Ovary (tissue), 9 donors: ENCODE measurements around the gene HLCS. TPM values are rescaled to one million over a fixed set of nuclear protein-coding genes. Genes with fewer than 3 reads are reported as not detected.

Source experiments
- DNase-seq, 5 donors: peaks; one replicate each; pipeline ENCODE4 v3.0.0-alpha.2; 2019 to 2020
- H3K27ac ChIP-seq, 2 donors: fragments of 200-600 bp; one replicate each; pipeline versions ENCODE4 v1.5.1 to v1.8.0; 2019 to 2022
- H3K27me3 ChIP-seq: fragments of 200-600 bp; one replicate; pipeline ENCODE4 v1.8.0; 2022
- H3K36me3 ChIP-seq: fragments of 200-600 bp; sonication (generic); one replicate; pipeline ENCODE4 v1.5.1; 2019
- H3K4me1 ChIP-seq: one replicate; pipeline ENCODE4 v1.8.1; 2013; ENCODE audit warnings: mild to moderate bottlenecking, moderate library complexity; ENCODE audit not compliant: insufficient read depth
- H3K4me3 ChIP-seq: fragments of 200-600 bp; sonication (generic); one replicate; pipeline ENCODE4 v1.5.1; 2017
- H3K9me3 ChIP-seq, 2 donors: fragments of 200-600 bp in 1 of 2; sonication (generic) in 1 of 2; one replicate each; pipeline versions ENCODE4 v1.5.1 to v1.8.1; 2013 to 2019; ENCODE audit warnings: mild to moderate bottlenecking in 1 of 2, moderate library complexity in 1 of 2
- EP300 ChIP-seq: sonication (generic); formaldehyde crosslinking; IDR thresholded peaks from one replicate; pipeline ENCODE4 v1.6.1; 2017; ENCODE audit warnings: antibody characterized with exemption
- POLR2A ChIP-seq: fragments of 450-650 bp; IDR thresholded peaks from one replicate; pipeline ENCODE4 v1.6.1; 2017; ENCODE audit warnings: antibody characterized with exemption, mild to moderate bottlenecking, moderate library complexity
- WGBS, 3 donors: extraction: QIAGEN DNeasy Blood & Tissue Kit in 1 of 3; methylation state at CpG; one replicate each; pipeline versions ENCODE4 v1.1.5 to v1.1.7; 2013 to 2017; 5-methylcytosine and 5-hydroxymethylcytosine counted together
- intact Hi-C, 4 donors: fragments of 100-400 bp; cut with DNase I; formaldehyde crosslinking; loops; one replicate each; pipeline versions ENCODE4 v1.11.0 to v1.15.1; 2022 to 2023
- polyA plus RNA-seq, 2 donors: library from polyadenylated mRNA; stranded (reverse); fragments of 200-250 nt in 1 of 2; fragments of 350-450 nt in 1 of 2; fragmentation: Illumina TruSeq in 1 of 2; extraction: RNeasy Lipid Tissue Mini Kit (QIAGEN cat#74804) in 1 of 2; gene quantifications; one replicate each; pipeline ENCODE4 v1.2.3, GENCODE V29; 2013 to 2014
- total RNA-seq, 7 donors: library from RNA; depleted of rRNA in 2 of 7; stranded (reverse); fragments of >200 nt in 2 of 7; fragmentation: NEBNext Ultra II Directional in 3 of 7; extraction: Animal tissue kit (Norgen Biotek cat#: 25700) in 3 of 7; gene quantifications; one replicate each; pipeline versions ENCODE4 v1.1.0 to v1.2.4, GENCODE V29; 2016 to 2023
- TF ChIP-seq, protein P1 (sequence below), 3 donors: fragments of 450-650 bp in 2 of 3; fragments of 200-600 bp in 1 of 3; IDR thresholded peaks; one replicate each; pipeline versions ENCODE4 v1.5.1 to v1.8.0; 2016 to 2022; ENCODE audit warnings: antibody characterized with exemption in 3 of 3, mild to moderate bottlenecking in 1 of 3
- donor health status: DM: no; HTN: no; CAD: no; lungs with moderate emphysema.
- donor health status: DM: no; HTN: no; CAD: no.
- donor health status: Bipolar disorder and iron deficiency.
- donor health status: DM: yes; HTN: yes; CAD: no.
- donor health status: DM: no; HTN: no; CAD: no.
- donor health status: DM: yes; HTN: yes; CAD: no.

HLCS gene
- total and polyA plus RNA-seq, 9 donors = 4.0 to 20.3 (median 12.4) TPM

- TF ChIP-seq EP300 = no peak
- DNase-seq = no peak
- H3K4me3 ChIP-seq = no peak overlapping the region
- WGBS, 3 donors = 61 to 74% (median 62%) methylated on average over 3 of the region's 3 CpGs
- intact Hi-C loops = loop anchor here in 1 of 4 donors (2.0 kb wide), 1 partner anchor 19 kb away; no protein-coding TSS in a partner anchor
- H3K36me3 ChIP-seq = no peaks in the 10 kb centered on the region
- no peak overlapping the region for H3K27ac ChIP-seq
- no peaks in the 10 kb centered on the region for H3K4me1 ChIP-seq
- no peaks in the 10 kb centered on the region for H3K9me3 ChIP-seq
- peaks cover 3% of the 10 kb centered on the region for H3K27me3 ChIP-seq
Measured at GRCh38 chr21:36713746-36714145, 252.7 kb downstream of the HLCS start.

GRCh38 chr21:36710729-36711048 lies 255.8 kb downstream of the HLCS start:
- no peak for TF ChIP-seq EP300
- TF ChIP-seq, protein P1, sequence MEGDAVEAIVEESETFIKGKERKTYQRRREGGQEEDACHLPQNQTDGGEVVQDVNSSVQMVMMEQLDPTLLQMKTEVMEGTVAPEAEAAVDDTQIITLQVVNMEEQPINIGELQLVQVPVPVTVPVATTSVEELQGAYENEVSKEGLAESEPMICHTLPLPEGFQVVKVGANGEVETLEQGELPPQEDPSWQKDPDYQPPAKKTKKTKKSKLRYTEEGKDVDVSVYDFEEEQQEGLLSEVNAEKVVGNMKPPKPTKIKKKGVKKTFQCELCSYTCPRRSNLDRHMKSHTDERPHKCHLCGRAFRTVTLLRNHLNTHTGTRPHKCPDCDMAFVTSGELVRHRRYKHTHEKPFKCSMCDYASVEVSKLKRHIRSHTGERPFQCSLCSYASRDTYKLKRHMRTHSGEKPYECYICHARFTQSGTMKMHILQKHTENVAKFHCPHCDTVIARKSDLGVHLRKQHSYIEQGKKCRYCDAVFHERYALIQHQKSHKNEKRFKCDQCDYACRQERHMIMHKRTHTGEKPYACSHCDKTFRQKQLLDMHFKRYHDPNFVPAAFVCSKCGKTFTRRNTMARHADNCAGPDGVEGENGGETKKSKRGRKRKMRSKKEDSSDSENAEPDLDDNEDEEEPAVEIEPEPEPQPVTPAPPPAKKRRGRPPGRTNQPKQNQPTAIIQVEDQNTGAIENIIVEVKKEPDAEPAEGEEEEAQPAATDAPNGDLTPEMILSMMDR (IDR thresholded peaks at IDR 0.05) = no peak
- intact Hi-C loops = no loop called here
- 17 to 24% (median 18%) methylated on average over 13 of the region's 13 CpGs for WGBS, 3 donors
- DNase-seq = no peak
- no peak overlapping the region for H3K4me3 ChIP-seq
- H3K27ac ChIP-seq = no peak overlapping the region
- H3K27me3 ChIP-seq = peaks cover 14% of the 10 kb centered on the region
- no peaks in the 10 kb centered on the region for H3K4me1 ChIP-seq
- no peaks in the 10 kb centered on the region for H3K9me3 ChIP-seq
- no peaks in the 10 kb centered on the region for H3K36me3 ChIP-seq

GRCh38 chr21:36709868-36710728 lies 256.4 kb downstream of the HLCS start:
- 8 to 11% (median 10%) methylated on average over 38 of the region's 38 CpGs for WGBS, 3 donors
- intact Hi-C loops = no loop called here
- H3K36me3 ChIP-seq = no peaks in the 10 kb centered on the region
- peaks cover 14% of the 10 kb centered on the region for H3K27me3 ChIP-seq
- no peaks in the 10 kb centered on the region for H3K9me3 ChIP-seq
- TF ChIP-seq, protein P1 (IDR thresholded peaks at IDR 0.05) = no peak
- TF ChIP-seq EP300 (no peak), POLR2A (no peak)
- H3K27ac ChIP-seq = no peak overlapping the region
- DNase-seq = no peak
- H3K4me1 ChIP-seq = no peaks in the 10 kb centered on the region
- no peak overlapping the region for H3K4me3 ChIP-seq

DNA sequence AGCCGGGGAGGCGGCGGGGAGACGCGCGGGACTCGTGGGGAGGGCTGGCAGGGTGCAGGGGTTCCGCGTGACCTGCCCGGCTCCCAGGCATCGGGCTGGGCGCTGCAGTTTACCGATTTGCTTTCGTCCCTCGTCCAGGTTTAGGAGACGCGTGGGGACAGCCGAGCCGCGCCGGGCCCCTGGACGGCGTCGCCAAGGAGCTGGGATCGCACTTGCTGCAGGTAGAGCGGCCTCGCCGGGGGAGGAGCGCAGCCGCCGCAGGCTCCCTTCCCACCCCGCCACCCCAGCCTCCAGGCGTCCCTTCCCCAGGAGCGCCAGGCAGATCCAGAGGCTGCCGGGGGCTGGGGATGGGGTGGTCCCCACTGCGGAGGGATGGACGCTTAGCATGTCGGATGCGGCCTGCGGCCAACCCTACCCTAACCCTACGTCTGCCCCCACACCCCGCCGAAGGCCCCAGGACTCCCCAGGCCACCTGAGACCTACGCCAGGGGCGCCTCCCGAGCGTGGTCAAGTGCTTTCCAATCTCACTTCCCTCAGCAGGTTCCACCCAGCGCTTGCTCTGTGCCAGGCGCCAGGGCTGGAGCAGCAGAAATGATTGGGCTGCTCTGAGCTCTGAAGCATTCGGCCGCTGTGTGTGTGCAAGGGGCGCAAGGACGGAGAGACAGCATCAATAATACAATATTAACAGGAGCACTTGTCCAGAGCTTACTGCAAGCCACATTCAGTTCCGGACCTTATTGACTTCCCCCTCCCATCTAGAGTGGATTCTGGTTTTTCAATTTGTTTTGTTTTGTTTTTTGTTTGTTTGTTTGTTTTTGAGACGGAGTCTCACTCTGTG lies 257.2 kb downstream of the HLCS start:
- intact Hi-C loops = no loop called here
- peaks cover 18% of the 10 kb centered on the region for H3K27me3 ChIP-seq
- no peaks in the 10 kb centered on the region for H3K4me1 ChIP-seq
- H3K4me3 ChIP-seq = no peak overlapping the region
- H3K9me3 ChIP-seq = no peaks in the 10 kb centered on the region
- no peak for TF ChIP-seq POLR2A
- TF ChIP-seq, protein P1 (IDR thresholded peaks at IDR 0.05) = no peak
- DNase-seq = no peak
- 3 to 7% (median 4%) methylated on average over 20 to 55 of the region's 55 CpGs for WGBS, 3 donors
- no peaks in the 10 kb centered on the region for H3K36me3 ChIP-seq
- no peak overlapping the region for H3K27ac ChIP-seq
